ENCODE results near the gene SNX13. TPM values are rescaled to one million over a fixed set of nuclear protein-coding genes. Genes with fewer than 3 reads are reported as not detected.

SNX13 gene
- total and polyA plus RNA-seq, 2 of the 4 experiments (the other 2 are of a cell fraction) = 9.0 to 24.9 TPM

GRCh38 chr7:17787257-17787656 is 153.0 kb downstream of the SNX13 start:
- Histone ChIP-seq H2BK120ac (ENCODE audit: low read depth, low read length) (no peak overlapping the region), H3K36me3 (ENCODE audit: control insufficient read depth, insufficient read depth, low read length) (no peaks in the 10 kb centered on the region), H3K56ac (ENCODE audit: extremely low read depth, insufficient read depth, low read length) (no peak overlapping the region), H3K9me1 (ENCODE audit: insufficient read depth, low read length) (no peaks in the 10 kb centered on the region), H3K27ac (ENCODE audit: insufficient read depth, low read length) (no peak overlapping the region), H2BK15ac (ENCODE audit: low read depth, low read length) (no peak overlapping the region), H3K23ac (ENCODE audit: low read depth, low read length) (no peak overlapping the region), H2AK5ac (ENCODE audit: low read depth, low read length) (no peak overlapping the region), H3K4me1 (ENCODE audit: control insufficient read depth, insufficient read depth, low read length) (no peaks in the 10 kb centered on the region), H2AK9ac (replicated peaks; ENCODE audit: low read depth, low read length, poor library complexity) (no peak overlapping the region), H3K4me3 (ENCODE audit: insufficient read depth, low read depth, low read length) (no peak overlapping the region), H2AFZ (replicated peaks; ENCODE audit: low read length, poor library complexity) (no peak overlapping the region), H2BK20ac (ENCODE audit: low read depth, low read length) (no peak overlapping the region), H3K4me2 (ENCODE audit: low read depth, low read length) (no peak overlapping the region), H3K79me1 (ENCODE audit: low read depth in 1 of 2, low read length in 2 of 2) (no peaks in the 10 kb centered on the region), H3K18ac (ENCODE audit: low read depth, low read length) (no peak overlapping the region), H3K9me3 (ENCODE audit: control insufficient read depth, insufficient read depth, low read length) (no peaks in the 10 kb centered on the region), H3K9ac (ENCODE audit: low read depth, low read length) (no peak overlapping the region), H2BK5ac (ENCODE audit: low read depth, low read length, poor library complexity, severe bottlenecking) (no peak overlapping the region), H4K5ac (ENCODE audit: low read depth, low read length) (no peak overlapping the region), H3K14ac (replicated peaks; ENCODE audit: low read depth, low read length) (no peak overlapping the region), H3K4ac (ENCODE audit: low read depth, low read length) (no peak overlapping the region), H4K8ac (ENCODE audit: low read depth in 2 of 2, low read length in 2 of 2) (no peak overlapping the region), H3K27me3 (ENCODE audit: control insufficient read depth, insufficient read depth, low read length) (no peaks in the 10 kb centered on the region), H4K20me1 (ENCODE audit: insufficient read depth, low read length) (no peaks in the 10 kb centered on the region), H4K91ac (ENCODE audit: insufficient read depth, low read depth, low read length) (no peak overlapping the region)
- WGBS, 2 experiments (ENCODE audit: extremely low coverage in 2 of 2, insufficient read length in 1 of 2) = 100% methylated on average over 1 of the region's 1 CpG; no CpG with 5 or more reads in 1 of the 2 experiments
- intact Hi-C loops (cut with micrococcal nuclease) (no loop called here), in situ Hi-C loops (cut with MboI; ENCODE audit: low sequenced_read_pairs) (no loop called here), dilution Hi-C loops (cut with HindIII; ENCODE audit: low sequenced_read_pairs, unreplicated experiment) (no loop called here)
- ChIA-PET CTCF (no interaction called here), POLR2A (ENCODE audit: unreplicated experiment) (no interaction called here)
- DNase-seq (no peak), ATAC-seq (ENCODE audit: low read depth) (no peak)
- no TSS peak for BruUV-seq (replicated peaks)
- TF ChIP-seq CTCF (conservative IDR thresholded peaks at IDR 0.05; ENCODE audit: low read depth, low read length) (no peak), SMC3 (IDR thresholded peaks at IDR 0.05; ENCODE audit: low read depth, low read length) (no peak), MAZ (IDR thresholded peaks at IDR 0.05; ENCODE audit: borderline replicate concordance, low read depth, low read length) (no peak), MXI1 (IDR thresholded peaks at IDR 0.05; ENCODE audit: borderline replicate concordance, low read depth, low read length) (no peak), RCOR1 (IDR thresholded peaks at IDR 0.05; ENCODE audit: insufficient replicate concordance, low read length) (no peak)
